ENCODE results near the gene ZNF274.

- TF ChIP-seq MAX (IDR thresholded peaks at IDR 0.05; ENCODE audit: low read depth) (no peak), CTCF (IDR thresholded peaks at IDR 0.05) (no peak), POLR2AphosphoS5 (IDR thresholded peaks at IDR 0.05; ENCODE audit: low read depth, low read length) (no peak), NRF1 (IDR thresholded peaks at IDR 0.05; ENCODE audit: low read depth, low read length) (no peak), YY1 (IDR thresholded peaks at IDR 0.05; ENCODE audit: low read depth) (no peak), REST (IDR thresholded peaks at IDR 0.05; ENCODE audit: low read depth, low read length) (no peak), FOXJ3 (CRISPR knock-in tag; IDR thresholded peaks at IDR 0.05) (no peak)
Observed at GRCh38 chr19:58248886-58249285, 66.0 kb downstream of the ZNF274 start.
